IMR-90 (cell line): ENCODE data around the gene TRPM3. TPM values are rescaled to one million over a fixed set of nuclear protein-coding genes. Genes with fewer than 3 reads are reported as not detected.
"Not testable (repeated sequence)": the region's sequence is repeated elsewhere in the genome, so short reads cannot be mapped to it uniquely, and the experiment has no call there.

Source experiments
- ATAC-seq: fragments of 200-7000 bp; cut with Tn5 transposase; 2 replicates; pipeline ENCODE4 v1.9.1; 2020; ENCODE audit warnings: low read depth, mild to moderate bottlenecking, moderate library complexity
- BruUV-seq: library from RNA; stranded (reverse); fragments of 400-500 nt; replicated peaks from 2 replicates; lab custom pipeline; 2021; lab: Mats Ljungman, UMichigan
- CTCF ChIA-PET: fragments of 300-600 bp; formaldehyde crosslinking; extraction: SDS; loops from one replicate; lab custom pipeline; 2021; ENCODE audit warnings: antibody characterized with exemption; lab: Yijun Ruan, JAX
- POLR2A ChIA-PET: fragments of 300-600 bp; sonication (Branson Sonifier 250); formaldehyde crosslinking; loops from one replicate; lab custom pipeline; 2022; ENCODE audit warnings: antibody characterized with exemption; ENCODE audit not compliant: unreplicated experiment; lab: Charles Lee
- DNase-seq: peaks from one replicate; pipeline ENCODE4 v3.0.0; 2013
- H2AFZ ChIP-seq: replicated peaks from 2 replicates; pipeline ENCODE3; 2013; ENCODE audit warnings: low read length, mild to moderate bottlenecking; ENCODE audit not compliant: poor library complexity
- H2AK5ac ChIP-seq: 2 replicates; pipeline ENCODE4 v1.6.1; 2013; ENCODE audit warnings: low read depth, low read length, inconsistent platforms
- H2AK9ac ChIP-seq: replicated peaks from 2 replicates; pipeline ENCODE3; 2013; ENCODE audit warnings: mild to moderate bottlenecking, low read depth, low read length, moderate library complexity; ENCODE audit not compliant: poor library complexity
- H2BK120ac ChIP-seq: 2 replicates; pipeline ENCODE4 v1.6.1; 2013; ENCODE audit warnings: low read depth, low read length, inconsistent platforms
- H2BK15ac ChIP-seq: 3 replicates; pipeline ENCODE4 v1.6.1; 2013; ENCODE audit warnings: low read depth, low read length, inconsistent platforms
- H2BK20ac ChIP-seq: 2 replicates; pipeline ENCODE4 v1.6.1; 2013; ENCODE audit warnings: low read depth, mild to moderate bottlenecking, inconsistent platforms, low read length, moderate library complexity
- H2BK5ac ChIP-seq: 2 replicates; pipeline ENCODE4 v1.6.1; 2013; ENCODE audit warnings: mild to moderate bottlenecking, low read depth, low read length, inconsistent platforms; ENCODE audit not compliant: poor library complexity, severe bottlenecking
- H3K14ac ChIP-seq: replicated peaks from 2 replicates; pipeline ENCODE4 v1.6.1; 2013; ENCODE audit warnings: low read depth, low read length, inconsistent platforms
- H3K18ac ChIP-seq: 2 replicates; pipeline ENCODE4 v1.6.1; 2013; ENCODE audit warnings: low read depth, low read length, control low read depth
- H3K23ac ChIP-seq: 2 replicates; pipeline ENCODE4 v1.6.1; 2013; ENCODE audit warnings: low read depth, low read length, inconsistent platforms
- H3K27ac ChIP-seq: 2 replicates; pipeline ENCODE4 v1.5.1; 2013; ENCODE audit warnings: mild to moderate bottlenecking, control low read depth, low read length; ENCODE audit not compliant: insufficient read depth
- H3K27me3 ChIP-seq: 2 replicates; pipeline ENCODE4 v1.6.1; 2013; ENCODE audit warnings: low read length; ENCODE audit not compliant: control insufficient read depth, insufficient read depth
- H3K36me3 ChIP-seq: 2 replicates; pipeline ENCODE4 v1.6.1; 2013; ENCODE audit warnings: low read length, mixed read lengths; ENCODE audit not compliant: control insufficient read depth, insufficient read depth
- H3K4ac ChIP-seq: 2 replicates; pipeline ENCODE4 v1.6.1; 2013; ENCODE audit warnings: low read depth, low read length, inconsistent platforms
- H3K4me1 ChIP-seq: 2 replicates; pipeline ENCODE4 v1.6.1; 2013; ENCODE audit warnings: low read length, mixed read lengths; ENCODE audit not compliant: control insufficient read depth, insufficient read depth
- H3K4me2 ChIP-seq: 2 replicates; pipeline ENCODE4 v1.6.1; 2013; ENCODE audit warnings: low read depth, mild to moderate bottlenecking, control low read depth, low read length, moderate library complexity
- H3K4me3 ChIP-seq: 2 replicates; pipeline ENCODE4 v1.5.1; 2013; ENCODE audit warnings: low read depth, mild to moderate bottlenecking, control low read depth, low read length, moderate library complexity; ENCODE audit not compliant: insufficient read depth
- H3K56ac ChIP-seq: 2 replicates; pipeline ENCODE4 v1.6.1; 2013; ENCODE audit warnings: low read length, inconsistent platforms; ENCODE audit not compliant: insufficient read depth; ENCODE audit errors: extremely low read depth
- H3K79me1 ChIP-seq, 2 experiments: 2 replicates each; pipeline ENCODE4 v1.6.1; 2013; ENCODE audit warnings: low read length in 2 of 2, inconsistent platforms in 1 of 2, low read depth in 1 of 2
- H3K9ac ChIP-seq: 2 replicates; pipeline ENCODE4 v1.6.1; 2013; ENCODE audit warnings: low read depth, low read length, control low read depth
- H3K9me1 ChIP-seq: 2 replicates; pipeline ENCODE4 v1.6.1; 2013; ENCODE audit warnings: low read length, inconsistent platforms; ENCODE audit not compliant: insufficient read depth
- H3K9me3 ChIP-seq: 2 replicates; pipeline ENCODE4 v1.6.1; 2013; ENCODE audit warnings: low read length; ENCODE audit not compliant: control insufficient read depth, insufficient read depth
- H4K20me1 ChIP-seq: 2 replicates; pipeline ENCODE4 v1.6.1; 2013; ENCODE audit warnings: low read length, inconsistent platforms; ENCODE audit not compliant: insufficient read depth
- H4K5ac ChIP-seq: 2 replicates; pipeline ENCODE4 v1.6.1; 2013; ENCODE audit warnings: mild to moderate bottlenecking, low read depth, low read length, control low read depth
- H4K8ac ChIP-seq, 2 experiments: 2 replicates each; pipeline ENCODE4 v1.6.1; 2013; ENCODE audit warnings: low read depth in 2 of 2, low read length in 2 of 2, control low read depth in 1 of 2, inconsistent platforms in 1 of 2
- H4K91ac ChIP-seq: 2 replicates; pipeline ENCODE4 v1.6.1; 2013; ENCODE audit warnings: low read depth, low read length, inconsistent platforms; ENCODE audit not compliant: insufficient read depth
- WGBS, 2 experiments: methylation state at CpG; one replicate each; pipeline versions ENCODE4 v1.1.5 to v1.1.7; 2013; ENCODE audit warnings: missing lambda C conversion rate in 2 of 2; ENCODE audit not compliant: insufficient read length in 1 of 2; ENCODE audit errors: extremely low coverage in 2 of 2; 5-methylcytosine and 5-hydroxymethylcytosine counted together
- dilution Hi-C: fragments of 300-500 bp; cut with HindIII; formaldehyde crosslinking; loops from one replicate; pipeline ENCODE4 v1.14.3; 2018; ENCODE audit warnings: low sequenced_read_pairs; ENCODE audit not compliant: unreplicated experiment
- in situ Hi-C: fragments of 300-500 bp; cut with MboI; formaldehyde crosslinking; loops from 3 replicates; pipeline ENCODE4 v1.14.3; 2019; ENCODE audit warnings: low sequenced_read_pairs, inconsistent platforms, mixed read lengths
- intact Hi-C: fragments of 100-400 bp; cut with micrococcal nuclease; formaldehyde crosslinking; loops from 2 replicates; pipeline ENCODE4 v1.10.0; 2022
- polyA plus RNA-seq, 3 experiments: library from polyadenylated mRNA; depleted of rRNA; stranded (reverse); fragments of >200 nt; gene quantifications; 2 replicates each; pipeline ENCODE4 v1.2.3, GENCODE V29; 2012; ENCODE audit warnings: low replicate concordance in 1 of 3
- total RNA-seq: library from RNA; depleted of rRNA; stranded (reverse); fragments of >200 nt; gene quantifications from 2 replicates; pipeline ENCODE4 v1.2.3, GENCODE V29; 2012

TRPM3 gene
- total and polyA plus RNA-seq, 2 of the 4 experiments (the other 2 are of a cell fraction): not detected

- H3K4me3 ChIP-seq, H3K27ac ChIP-seq, H3K9me3 ChIP-seq, H3K18ac ChIP-seq, H3K23ac ChIP-seq, DNase-seq, H2AK5ac ChIP-seq, H2BK5ac ChIP-seq, H3K79me1 ChIP-seq, H3K9ac ChIP-seq, H3K9me1 ChIP-seq, H4K5ac ChIP-seq, H2BK20ac ChIP-seq, H2AK9ac ChIP-seq, H2BK120ac ChIP-seq, H4K8ac ChIP-seq, H2AFZ ChIP-seq, H3K56ac ChIP-seq, POLR2A ChIA-PET, H4K20me1 ChIP-seq, H3K27me3 ChIP-seq, H3K4me2 ChIP-seq, intact Hi-C loops, BruUV-seq, in situ Hi-C loops, dilution Hi-C loops, H4K91ac ChIP-seq, H3K4ac ChIP-seq, ATAC-seq, H3K14ac ChIP-seq, H2BK15ac ChIP-seq, H3K4me1 ChIP-seq, H3K36me3 ChIP-seq: not testable (repeated sequence)
- CTCF ChIA-PET: interaction anchor here (0.9 kb wide), 1 partner anchor 14 kb away, joined by 3 read pairs; no protein-coding TSS in a partner anchor
- WGBS, 2 experiments: no CpG with 5 or more reads among the region's 3 CpGs
These were observed 155.0 kb downstream of the TRPM3 start for GRCh38 chr9:70966380-70966779.
